ENCODE data around the gene DOCK4.

The DOCK4 gene

GRCh38 chr7:112195717-112196116, 10.5 kb downstream of the DOCK4 start:
- in situ Hi-C loops (cut with MboI; ENCODE audit: low pct_unique_long_range_greater_than_20kb, low sequenced_read_pairs, unreplicated experiment) = no loop called here
- TF ChIP-seq CTCF (IDR thresholded peaks at IDR 0.05; ENCODE audit: extremely low read depth, insufficient read depth, missing control alignments) = no peak
- DNase-seq (ENCODE audit: low spot score) = no peak

GRCh38 chr7:112193915-112194502, 12.2 kb downstream of the DOCK4 start:
- DNase-seq (ENCODE audit: low spot score) = no peak
- in situ Hi-C loops (cut with MboI; ENCODE audit: low pct_unique_long_range_greater_than_20kb, low sequenced_read_pairs, unreplicated experiment) = no loop called here
- no peak for TF ChIP-seq CTCF (IDR thresholded peaks at IDR 0.05; ENCODE audit: extremely low read depth, insufficient read depth, missing control alignments)

DNA sequence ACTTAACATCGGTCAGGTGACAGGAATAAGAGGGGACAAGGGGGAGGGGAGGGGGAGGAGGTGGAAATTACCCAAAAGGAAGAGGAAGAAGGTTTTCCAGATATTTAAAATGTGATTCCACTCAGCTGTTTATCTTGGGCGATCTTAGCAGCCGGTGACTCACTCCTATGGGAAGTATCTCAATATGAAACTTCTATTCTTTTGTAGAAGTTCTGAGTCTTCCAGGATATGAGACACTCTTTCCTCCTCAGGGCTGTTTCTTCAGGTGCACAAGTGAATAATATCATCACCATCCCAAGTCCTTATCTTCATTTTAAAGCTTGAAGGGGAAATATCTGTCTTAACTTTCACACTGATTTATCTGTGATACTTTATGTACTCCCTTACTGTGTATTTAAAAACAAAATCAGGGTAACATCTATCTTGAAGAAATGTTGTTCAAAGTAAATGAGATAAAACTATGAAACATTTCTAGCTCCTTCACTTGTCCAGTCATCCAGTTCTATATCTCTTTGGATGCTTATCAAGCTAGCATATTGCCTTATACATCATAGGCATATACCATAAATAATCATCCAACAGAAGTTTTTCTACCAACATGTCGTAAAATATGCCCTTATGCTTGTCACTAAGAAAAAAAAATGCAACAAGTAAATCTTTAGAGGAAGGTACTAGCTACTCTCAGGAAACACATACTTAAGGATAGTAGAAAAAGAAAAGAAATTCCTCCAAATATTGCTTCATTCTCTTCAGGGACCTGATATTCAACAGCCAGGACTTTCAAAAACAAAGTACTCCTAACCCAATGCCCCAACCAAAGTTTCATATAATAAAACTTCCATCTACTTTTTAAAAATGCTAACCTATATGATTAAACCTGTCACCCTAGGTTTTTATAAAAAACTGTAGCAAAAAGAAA, 13.7 kb downstream of the DOCK4 start:
- no peak for TF ChIP-seq CTCF (IDR thresholded peaks at IDR 0.05; ENCODE audit: extremely low read depth, insufficient read depth, missing control alignments)
- in situ Hi-C loops (cut with MboI; ENCODE audit: low pct_unique_long_range_greater_than_20kb, low sequenced_read_pairs, unreplicated experiment) = no loop called here
- DNase-seq (ENCODE audit: low spot score) = no peak

DNA sequence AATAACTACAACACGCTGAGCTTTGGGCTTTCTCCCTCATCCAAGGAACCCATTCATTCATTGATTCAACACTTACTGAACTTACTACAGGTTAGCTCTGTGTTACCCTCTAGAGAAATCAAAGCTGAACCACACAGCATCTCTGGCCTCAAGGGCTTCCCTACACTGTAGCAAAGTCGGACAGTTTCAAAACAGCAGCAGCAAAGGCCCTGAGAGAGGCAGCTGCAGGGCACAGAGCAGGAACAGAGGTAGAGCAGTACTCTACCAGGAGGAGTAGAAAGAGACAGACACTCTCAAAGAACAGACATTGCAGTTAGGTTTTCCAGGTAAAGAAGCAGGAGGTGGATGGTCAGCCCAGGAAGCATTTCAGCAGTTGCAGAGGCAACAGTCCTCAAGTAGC, 16.1 kb downstream of the DOCK4 start:
- TF ChIP-seq CTCF (IDR thresholded peaks at IDR 0.05; ENCODE audit: extremely low read depth, insufficient read depth, missing control alignments) = no peak
- in situ Hi-C loops (cut with MboI; ENCODE audit: low pct_unique_long_range_greater_than_20kb, low sequenced_read_pairs, unreplicated experiment) = no loop called here
- no peak for DNase-seq (ENCODE audit: low spot score)

DNA sequence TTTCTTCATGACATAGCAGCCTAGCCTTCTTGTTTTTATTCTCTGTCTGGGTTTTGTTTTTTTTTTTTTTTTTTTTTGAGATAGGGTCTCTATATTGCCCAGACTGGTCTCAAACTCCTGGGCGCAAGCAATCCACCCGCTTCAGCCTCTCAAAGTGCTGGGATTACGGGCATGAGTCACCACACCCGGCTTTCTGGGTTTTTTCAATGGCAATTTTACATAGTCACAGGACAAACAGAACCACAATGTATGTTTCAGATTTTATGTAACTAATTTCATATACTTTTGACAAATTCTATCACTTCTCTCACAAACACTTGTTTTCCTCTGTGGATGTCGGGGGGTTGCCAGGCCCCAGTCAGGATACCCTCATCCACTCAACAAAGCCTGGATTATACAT, 16.5 kb downstream of the DOCK4 start:
- no peak for TF ChIP-seq CTCF (IDR thresholded peaks at IDR 0.05; ENCODE audit: extremely low read depth, insufficient read depth, missing control alignments)
- in situ Hi-C loops (cut with MboI; ENCODE audit: low pct_unique_long_range_greater_than_20kb, low sequenced_read_pairs, unreplicated experiment) = no loop called here
- DNase-seq (ENCODE audit: low spot score) = no peak

DNA sequence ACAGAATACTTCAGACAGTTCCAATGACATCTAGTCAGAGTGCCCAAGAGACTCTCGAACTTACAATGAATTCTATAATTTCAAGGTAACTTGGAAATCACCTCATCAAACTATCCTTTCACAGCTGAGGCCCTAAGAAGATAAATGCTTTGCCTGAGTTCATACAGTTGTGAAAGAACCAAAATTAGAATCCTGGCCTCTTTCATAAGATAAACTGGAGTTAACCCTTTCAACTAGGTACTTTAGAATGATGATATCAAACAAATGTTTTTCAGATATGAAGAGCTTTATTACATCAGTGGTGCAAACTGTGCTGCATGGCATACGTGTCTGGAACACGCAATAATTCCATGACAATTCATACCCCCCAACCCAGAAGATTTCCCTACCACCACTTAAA, 17.9 kb downstream of the DOCK4 start:
- no peak for DNase-seq (ENCODE audit: low spot score)
- in situ Hi-C loops (cut with MboI; ENCODE audit: low pct_unique_long_range_greater_than_20kb, low sequenced_read_pairs, unreplicated experiment) = no loop called here
- no peak for TF ChIP-seq CTCF (IDR thresholded peaks at IDR 0.05; ENCODE audit: extremely low read depth, insufficient read depth, missing control alignments)

Measured in GM13977 (cell line).